Islet precursor cell (in vitro differentiated cells): ENCODE results near the gene SIM2.

ENCODE experiments used
- DNase-seq: peaks from one replicate; pipeline ENCODE4 v3.0.0-alpha.2; 2018

The SIM2 gene

DNA sequence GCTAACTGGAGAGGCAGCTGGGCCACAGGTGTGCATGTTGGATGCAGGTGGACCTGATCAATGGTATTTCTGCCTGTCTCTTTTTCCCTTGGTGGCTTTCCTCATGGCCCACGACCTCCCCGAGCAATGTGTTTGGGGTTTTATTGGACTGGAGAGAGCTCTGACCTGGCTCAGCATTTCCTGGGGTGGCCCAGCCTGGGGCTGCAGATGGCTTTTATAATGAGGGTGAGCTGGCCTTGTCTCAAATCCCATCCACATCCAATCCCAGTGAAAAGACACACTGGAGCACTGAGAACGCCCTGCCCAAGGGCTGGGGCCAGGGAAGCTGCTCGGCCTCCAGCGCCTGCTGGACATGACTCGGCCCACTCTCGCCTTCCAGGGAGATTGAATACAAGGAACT is 44.1 kb downstream of the SIM2 start:
- DNase-seq, result no peak

DNA sequence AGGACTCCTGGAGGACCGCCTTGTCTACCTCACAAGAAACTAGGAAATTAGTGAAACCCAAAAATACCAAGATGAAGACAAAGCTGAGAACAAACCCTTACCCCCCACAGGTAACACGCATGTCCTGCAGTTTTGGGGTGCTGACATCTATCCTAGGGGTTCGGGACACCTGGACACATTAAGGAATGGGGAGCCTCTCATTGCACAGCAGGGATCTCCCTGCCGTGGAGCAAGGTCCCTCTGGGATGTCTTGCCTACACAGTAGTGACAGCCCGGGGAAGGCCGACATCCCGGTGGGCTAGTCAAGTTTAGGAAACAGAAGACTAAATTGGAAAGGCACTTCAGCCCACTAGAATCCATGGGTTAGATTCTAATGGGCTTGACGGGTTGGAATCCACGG is 44.5 kb downstream of the SIM2 start:
- DNase-seq, result no peak

GRCh38 chr21:36744190-36744559 is 45.3 kb downstream of the SIM2 start:
- no peak for DNase-seq

GRCh38 chr21:36744560-36745231 is 45.8 kb downstream of the SIM2 start:
- DNase-seq, result no peak

DNA sequence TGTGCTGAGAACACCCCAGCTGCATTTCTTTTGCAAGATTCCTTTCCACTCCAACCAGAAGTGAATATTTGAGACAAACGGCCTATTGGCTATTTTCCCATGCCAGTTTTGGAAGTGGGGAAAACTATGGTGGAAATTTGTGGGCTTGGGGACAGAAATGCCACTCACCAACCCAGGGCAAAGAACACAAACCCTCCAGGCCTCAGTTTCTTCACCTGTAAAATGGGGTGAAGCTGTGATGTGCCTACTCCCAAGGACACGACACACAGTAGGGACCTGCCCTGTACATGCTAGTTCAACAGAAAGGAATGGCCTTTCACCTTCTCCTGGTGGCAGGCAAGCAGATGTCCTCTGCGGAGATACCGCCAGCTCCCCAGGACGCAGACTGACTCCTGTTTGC is 46.5 kb downstream of the SIM2 start:
- no peak for DNase-seq

GRCh38 chr21:36747041-36747814 is 48.3 kb downstream of the SIM2 start:
- no peak for DNase-seq

GRCh38 chr21:36747815-36748383 is 49.0 kb downstream of the SIM2 start:
- DNase-seq, result peak; percentile 81

GRCh38 chr21:36749935-36750575 is 51.1 kb downstream of the SIM2 start:
- DNase-seq, result peak; percentile 92

- DNase-seq, result no peak
Observed at GRCh38 chr21:36750576-36750959, 51.7 kb downstream of the SIM2 start.

DNA sequence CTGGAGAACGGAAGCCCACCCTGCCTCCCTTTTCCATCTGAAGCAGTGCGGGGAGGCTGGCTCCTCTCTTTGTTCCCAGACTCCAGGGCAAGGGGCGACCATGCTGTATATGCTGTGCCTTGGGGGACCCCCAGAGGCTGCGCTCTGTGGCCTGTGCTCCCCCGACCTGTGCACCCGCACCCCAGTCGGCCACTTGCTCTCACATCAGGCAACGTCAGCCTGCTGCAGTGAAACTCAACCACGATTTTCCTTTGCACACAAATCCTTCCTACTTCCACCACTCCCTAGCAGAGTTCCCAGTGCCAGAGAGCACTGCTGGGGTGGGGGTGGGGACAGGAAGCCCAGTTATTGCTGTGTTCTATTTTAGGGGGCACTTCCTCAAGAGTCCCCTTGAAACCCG is 52.5 kb downstream of the SIM2 start:
- DNase-seq, result no peak

DNA sequence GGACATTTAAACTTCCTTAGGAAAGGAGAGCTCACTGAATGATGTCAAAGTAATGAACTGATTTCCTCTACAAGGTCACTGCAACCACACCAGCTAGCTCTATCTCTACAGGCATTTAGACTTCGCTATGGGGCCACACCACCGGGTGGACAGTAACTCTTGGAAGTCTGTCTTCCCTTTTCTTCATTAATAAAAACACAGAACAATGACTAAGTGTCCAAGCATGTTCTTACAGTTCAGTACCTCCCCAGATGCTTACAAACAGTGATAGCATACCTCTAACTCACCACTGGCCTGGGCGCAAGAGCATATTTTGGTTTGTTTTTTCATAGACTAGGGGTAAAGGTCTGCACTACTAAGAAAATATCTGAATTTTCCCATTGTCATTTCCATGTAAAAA is 54.6 kb downstream of the SIM2 start:
- DNase-seq, result no peak

GRCh38 chr21:36754241-36754898 is 55.5 kb downstream of the SIM2 start:
- DNase-seq, result no peak

DNA sequence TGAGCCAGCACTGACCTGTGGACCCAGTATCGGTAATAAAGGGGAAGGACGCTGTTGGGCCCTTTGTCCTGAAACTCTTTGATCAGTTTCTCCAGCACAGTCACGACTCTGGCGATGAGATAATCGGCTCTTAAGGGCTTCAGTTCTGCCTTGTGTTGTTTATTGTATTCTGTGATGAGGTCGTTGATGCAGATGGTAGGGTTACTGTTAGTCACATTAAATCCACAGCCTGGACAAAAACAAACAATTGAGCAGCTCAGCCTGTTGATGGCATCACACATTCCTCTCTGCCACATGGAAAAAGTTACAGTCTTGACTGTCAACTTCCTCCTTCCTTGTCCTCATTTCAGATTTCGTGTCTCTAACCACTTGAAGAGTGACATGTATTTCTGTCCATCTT is 57.6 kb downstream of the SIM2 start:
- DNase-seq, result peak; percentile 69

DNA sequence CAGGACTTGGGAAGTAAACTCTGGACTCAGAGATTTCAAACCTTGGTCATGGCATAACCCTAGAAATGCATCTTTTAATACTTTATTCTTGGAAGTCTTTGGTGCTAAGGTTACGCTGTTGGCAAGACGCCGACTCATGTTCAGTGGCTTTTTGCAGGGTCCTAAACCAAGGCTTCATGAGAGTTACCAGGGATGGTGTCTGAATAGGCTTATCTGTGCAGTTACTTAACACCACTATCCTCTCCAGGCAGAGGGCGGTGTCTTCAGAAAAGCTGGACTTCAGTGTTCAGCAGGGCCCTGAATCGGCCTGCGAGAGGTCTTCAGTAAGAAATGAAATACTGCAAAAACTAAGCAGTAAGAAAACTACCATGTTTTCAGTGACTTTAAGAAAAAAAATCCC is 58.3 kb downstream of the SIM2 start:
- DNase-seq, result no peak

- DNase-seq, result no peak
Observed at GRCh38 chr21:36759348-36760083, 60.6 kb downstream of the SIM2 start.

GRCh38 chr21:36761685-36762084 is 62.8 kb downstream of the SIM2 start:
- DNase-seq, result no peak

- DNase-seq, result no peak
Observed at GRCh38 chr21:36762642-36763041, 63.7 kb downstream of the SIM2 start.

DNA sequence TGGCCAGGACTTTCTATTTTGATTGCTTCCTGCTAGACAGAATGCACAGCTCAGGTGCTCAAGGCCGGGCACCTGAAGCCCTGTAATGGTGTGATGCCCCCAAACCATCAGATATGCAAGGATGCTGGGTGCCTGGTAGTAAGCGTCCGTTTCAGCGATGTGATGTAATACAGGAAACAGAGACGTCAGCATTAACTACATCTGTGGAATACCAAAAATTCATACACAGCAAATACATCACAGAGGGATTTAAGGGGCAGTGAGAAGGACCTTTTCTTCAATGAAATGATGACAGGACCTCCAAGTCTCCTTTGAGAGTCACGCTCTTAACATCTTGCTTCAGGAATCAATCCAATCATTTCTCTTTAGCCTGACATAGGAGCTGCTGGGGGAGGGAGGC is 64.4 kb downstream of the SIM2 start:
- no peak for DNase-seq

DNA sequence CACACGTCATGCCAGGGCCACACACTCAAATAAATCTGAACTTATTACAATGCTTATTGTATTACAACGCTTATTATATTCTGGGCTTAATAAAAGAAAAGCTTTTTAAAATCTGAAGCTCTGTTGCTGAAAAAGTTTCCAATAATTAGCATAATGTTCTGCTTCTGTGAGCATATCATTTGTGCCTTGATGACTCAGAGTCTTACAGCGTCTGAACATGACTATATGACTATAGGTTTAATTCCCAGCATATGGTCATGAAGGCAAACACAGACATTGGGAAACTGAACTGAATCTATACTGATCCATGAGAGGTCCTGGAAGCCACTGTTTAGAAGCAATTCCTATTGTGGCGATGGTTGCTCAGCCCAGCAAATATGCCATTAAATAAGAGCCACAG is 66.3 kb downstream of the SIM2 start:
- DNase-seq, result no peak

GRCh38 chr21:36766511-36766910 is 67.6 kb downstream of the SIM2 start:
- DNase-seq, result no peak

- DNase-seq, result no peak
Observed at GRCh38 chr21:36767096-36767495, 68.2 kb downstream of the SIM2 start.

- no peak for DNase-seq
Observed at GRCh38 chr21:36768496-36768895, 69.6 kb downstream of the SIM2 start.
